NCI-H748 (cell line): ENCODE results near the gene TLCD5.

ENCODE experiments used
- DNase-seq: peaks from one replicate; lab custom pipeline; 2025; ENCODE audit not compliant: unreplicated experiment; lab: John Stamatoyannopoulos, UW

TLCD5 gene

DNA sequence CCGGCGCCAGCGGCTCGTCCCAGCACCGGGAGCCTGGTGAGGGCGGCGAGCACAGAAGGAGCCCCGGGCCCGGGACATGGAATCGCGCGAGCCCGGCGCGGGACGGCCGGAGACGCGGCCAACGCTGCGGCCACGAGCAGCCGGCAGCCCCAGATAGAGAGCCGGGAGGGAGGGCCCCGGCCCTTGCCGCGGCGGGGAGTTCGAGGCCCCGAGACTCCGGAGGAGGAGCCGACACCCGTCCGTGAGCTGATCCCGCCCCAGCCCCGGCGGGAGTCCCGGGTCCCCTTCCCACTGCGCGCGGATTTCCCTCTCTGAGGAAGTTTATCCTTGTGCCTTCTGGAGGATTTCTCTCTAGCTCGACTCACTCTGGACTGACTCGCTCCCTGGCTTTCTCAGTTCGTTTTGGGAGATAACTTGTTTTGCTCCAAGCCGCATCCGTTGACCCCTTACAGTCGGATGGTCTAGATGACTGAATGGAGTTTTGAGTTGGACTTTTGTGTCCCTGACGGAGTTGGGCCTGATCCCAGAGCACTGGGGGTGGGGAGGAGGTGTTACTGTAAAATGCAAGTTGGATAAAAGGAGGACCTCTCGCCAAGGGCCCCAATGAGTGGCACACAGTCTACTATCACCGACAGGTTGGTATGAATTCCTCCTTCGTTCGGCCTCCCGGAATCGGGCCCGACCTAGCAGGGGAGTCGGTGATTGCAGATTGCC, 11.7 kb downstream of the TLCD5 start:
- DNase-seq, result peak; percentile 42

DNA sequence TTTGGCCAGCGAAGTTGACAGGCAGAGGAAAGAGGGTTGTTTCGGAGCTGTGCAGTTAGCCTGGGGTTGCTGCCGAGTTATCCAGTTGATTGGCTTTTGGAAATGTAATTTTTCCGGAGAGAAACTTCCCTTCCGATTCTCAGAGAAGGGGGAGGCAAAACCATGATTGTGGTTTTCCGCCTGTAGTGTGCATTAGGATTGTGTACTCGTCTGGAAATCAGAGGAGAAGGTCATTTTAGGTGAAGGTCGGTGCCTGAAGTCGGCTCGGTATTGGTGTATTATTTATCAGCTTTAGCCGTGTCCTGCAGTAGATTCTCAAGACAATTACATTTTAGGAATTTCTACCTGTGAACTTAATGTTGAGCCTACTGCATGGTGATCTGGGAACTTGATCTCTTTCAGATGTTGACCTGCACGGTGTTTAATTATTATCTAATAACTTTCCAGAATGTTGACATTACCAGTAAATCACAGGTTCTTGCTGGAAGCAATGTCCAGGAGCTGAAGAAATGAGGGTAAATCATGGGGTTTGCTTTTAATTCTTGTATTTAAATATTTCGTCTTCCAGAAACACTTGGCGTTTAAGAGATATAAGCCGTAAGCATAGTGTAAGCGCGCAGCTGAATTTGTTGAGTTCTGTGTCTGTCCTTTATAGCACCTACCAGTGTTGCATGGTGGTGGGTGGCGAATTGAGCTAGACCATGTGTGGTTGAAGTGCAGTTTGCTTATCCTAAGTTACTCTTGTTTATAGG, 12.4 kb downstream of the TLCD5 start:
- DNase-seq, result peak; percentile 24

DNA sequence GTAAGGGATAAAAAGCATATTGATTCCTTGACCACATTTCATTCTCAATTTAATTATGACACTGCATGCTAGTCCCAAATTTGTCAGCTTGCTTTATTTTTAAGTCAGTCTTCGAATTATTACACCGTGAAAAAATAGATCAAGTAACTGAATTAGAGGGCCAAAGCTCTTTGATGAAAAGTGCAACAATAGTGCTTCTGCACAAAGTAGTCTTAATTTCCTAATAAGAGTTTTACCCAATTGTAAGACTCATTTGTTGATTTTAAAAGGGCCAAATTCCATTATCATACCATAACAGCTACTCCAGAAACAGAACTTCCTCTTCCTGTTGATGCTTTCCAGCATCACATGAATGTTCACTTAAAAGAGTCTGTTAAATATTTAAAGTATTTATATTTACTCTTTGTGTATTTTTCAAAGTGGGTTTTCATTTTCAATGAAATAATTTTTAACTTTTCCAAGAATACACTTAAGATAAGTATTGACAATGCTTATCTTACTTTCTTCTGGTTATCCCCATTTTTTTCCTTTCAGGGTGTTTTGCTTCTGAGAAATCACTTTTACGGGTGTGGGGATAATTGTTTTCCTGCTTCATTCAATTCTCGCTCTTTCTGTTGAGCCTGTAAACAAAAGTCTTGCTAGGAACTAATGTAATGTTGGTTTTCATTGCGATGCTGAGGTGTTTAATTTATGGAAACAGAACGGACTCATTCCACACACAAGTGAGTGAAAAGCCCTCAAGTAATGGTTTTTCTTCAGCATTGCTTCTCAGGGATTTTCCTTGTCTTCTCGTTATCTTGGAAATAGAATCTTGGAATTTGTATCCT, 13.2 kb downstream of the TLCD5 start:
- no peak for DNase-seq

DNA sequence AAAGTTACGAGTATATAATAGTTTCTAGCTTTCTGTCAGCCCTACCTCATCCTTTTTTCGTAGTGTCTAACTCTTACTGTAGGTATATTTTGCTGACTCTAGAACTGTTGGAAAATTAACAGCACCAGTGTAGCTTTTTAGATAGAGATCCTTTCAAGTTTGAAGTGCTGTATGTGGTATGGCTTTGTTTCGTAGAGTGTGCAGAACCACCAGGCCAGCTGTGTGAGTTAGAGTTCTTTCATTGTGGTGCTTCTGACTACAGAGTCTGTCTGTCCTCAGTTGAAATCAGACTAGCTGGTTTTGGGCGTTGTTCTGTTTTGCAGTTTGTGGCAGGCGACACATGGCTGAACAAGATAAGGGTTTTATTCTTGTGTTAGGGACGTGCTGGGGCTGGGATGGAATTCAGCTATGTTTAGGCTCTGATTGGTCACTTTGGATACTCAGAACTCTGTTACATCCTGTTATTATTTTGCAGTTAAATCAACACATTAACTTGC, 14.3 kb downstream of the TLCD5 start:
- no peak for DNase-seq

DNA sequence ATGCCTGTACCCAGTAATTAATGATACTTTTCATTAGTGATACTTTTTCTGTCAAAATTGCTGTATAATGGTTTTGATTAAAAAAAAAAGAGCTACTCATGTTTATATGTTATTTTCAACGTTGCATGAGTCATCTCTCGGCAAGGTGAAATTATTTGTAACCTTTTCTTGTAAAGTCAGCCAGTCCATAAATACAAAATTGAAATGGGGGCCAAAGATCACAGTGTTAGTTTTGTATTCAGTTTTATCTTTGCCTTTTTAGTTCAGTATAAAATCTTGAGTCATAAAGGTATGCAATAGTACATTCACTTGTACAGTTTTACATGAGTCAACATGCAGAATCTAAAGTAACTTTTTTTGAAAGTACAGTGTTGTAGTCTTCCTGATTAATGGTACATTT, 15.4 kb downstream of the TLCD5 start:
- DNase-seq, result no peak

DNA sequence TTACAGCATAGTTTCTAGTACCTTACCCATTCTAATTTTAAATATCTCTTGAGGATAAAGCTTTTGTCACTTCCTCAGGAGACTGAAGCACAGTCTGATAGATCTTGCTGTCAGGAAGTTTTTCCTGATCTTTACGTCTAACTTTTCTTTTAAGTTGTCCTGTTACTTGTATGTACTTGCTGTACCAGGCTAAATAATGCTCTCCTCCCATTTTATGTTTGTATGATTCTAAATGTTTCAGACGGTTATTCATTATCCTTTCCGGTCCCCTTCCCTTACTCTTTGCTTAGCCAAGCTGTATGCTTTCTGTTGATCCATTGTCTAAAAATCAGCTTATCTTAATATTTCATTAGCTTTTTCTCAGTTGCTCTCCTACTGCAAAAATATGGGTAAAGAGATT, 17.1 kb downstream of the TLCD5 start:
- DNase-seq, result no peak

DNA sequence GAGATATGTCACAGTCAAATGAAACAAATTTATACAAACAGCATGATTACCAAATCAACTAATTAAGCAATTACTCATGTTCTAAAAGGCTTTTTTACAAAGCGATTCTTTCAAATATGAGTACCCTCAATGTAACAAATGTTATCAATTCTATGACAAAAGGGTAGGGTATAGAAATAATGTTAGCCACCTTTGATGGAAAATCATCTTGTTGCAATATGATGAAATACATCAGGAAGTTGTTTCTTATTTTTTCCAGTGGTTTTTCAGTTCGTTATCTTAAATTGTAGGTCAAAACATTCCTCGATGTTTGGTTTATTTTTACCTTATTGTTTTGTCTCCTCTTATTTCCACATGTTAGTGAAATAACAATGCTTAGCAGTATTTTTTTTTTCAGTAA, 17.6 kb downstream of the TLCD5 start:
- no peak for DNase-seq

DNA sequence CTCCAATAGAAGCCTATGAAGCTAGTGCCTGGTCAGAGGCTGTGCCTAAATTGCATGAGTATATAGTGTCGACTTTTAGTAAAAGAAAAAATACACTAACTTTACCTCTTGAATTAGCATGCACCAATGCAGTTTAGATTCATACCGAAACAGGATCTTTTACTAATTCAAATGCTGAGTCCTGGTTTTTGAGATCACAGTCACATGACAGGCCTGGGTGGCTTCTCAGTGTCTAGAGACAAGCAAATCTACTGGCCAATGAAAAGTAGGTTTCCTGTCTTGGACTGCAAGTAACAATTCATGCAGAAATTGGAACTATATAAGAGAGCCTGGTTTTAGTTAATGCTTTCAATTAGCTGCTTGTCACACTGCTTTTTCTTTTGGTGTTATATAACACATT, 18.3 kb downstream of the TLCD5 start:
- DNase-seq, result no peak

DNA sequence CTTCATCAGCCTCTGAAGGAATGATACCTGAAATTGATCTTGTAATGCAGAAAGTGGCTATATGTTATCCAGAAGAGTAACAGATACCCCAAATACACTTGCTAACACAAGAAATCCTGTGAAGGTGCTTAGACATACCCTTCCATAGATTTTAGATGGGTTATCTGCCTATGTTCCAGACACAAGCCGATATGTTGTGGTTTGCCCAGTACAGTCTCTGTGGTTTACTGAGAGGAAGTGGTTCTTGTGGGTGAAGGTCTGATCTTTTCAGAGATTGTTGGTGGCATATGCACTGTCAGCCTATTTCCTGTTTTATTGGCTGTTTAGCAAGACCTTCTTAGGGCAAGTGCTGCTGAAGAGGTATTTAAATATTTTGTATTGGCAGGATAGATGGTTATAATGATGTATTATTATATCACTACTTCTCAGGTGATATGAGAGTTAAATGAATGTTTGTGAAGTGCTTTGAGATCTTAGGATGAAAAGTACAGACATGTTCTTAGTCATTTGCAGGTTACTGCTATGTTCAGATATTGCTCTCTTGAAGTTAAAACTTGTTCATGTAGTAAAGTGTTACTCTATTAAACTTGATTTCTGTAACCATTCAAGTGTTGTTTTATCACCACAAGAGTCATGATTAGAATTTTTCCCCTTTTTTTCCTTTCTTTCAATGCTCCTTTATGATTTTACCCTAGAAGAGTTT, 19.4 kb downstream of the TLCD5 start:
- DNase-seq, result no peak

DNA sequence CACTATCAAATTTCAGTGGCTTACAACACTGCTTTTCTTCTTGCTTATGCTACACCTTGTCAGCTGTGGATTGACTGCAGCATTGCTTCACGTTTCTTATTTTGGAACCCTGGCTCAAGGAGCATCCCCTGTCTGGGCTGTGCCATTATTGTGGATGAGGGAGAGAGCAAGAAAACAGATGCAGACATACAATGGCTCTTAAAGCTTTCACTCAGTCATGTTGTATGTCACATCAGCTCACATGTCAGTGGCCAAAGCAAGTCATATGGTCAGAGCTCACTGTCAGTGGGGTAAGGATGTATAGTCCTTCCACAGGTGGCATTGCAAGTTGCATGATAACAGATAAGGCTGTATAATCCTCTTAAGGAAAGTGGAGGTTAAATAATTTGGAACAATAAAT, 21.1 kb downstream of the TLCD5 start:
- no peak for DNase-seq

DNA sequence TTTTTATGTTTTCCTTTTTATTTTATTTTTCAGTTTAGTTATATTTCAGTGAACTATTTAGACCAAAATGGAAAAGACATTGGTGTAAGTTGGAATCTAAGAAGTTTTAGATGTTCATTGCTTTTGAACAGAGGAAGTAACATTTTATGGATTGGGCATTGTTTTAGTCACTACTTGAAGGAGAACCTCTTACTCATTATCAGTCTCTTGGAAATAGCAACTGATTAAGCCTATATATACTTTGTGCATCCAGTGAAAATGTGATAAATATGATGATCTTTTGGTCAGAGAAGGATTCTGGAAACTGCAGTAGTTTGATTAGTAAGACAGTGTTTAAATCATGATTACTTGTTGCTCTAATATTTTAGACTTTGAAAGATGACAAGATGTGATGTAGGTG, 25.5 kb downstream of the TLCD5 start:
- no peak for DNase-seq

DNA sequence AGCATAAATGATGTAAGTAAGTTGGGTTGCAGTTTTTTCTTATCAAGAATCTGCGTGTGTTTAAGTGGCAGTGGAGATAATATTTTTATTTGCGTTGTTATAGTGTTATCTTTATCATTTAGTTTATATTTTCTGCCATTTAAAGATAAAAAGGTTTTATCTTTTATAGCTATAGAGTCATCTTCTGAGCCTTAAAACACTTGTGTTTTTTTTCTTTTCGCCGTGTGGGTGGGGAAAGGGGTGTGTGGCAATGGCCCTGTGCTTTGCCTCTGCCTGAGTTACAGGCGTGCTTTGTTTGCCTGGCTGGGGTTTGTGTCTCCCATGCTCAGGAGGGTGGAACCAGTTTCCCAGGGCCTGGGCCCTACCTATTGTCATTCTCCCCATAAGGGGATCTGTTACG, 27.3 kb downstream of the TLCD5 start:
- no peak for DNase-seq

DNA sequence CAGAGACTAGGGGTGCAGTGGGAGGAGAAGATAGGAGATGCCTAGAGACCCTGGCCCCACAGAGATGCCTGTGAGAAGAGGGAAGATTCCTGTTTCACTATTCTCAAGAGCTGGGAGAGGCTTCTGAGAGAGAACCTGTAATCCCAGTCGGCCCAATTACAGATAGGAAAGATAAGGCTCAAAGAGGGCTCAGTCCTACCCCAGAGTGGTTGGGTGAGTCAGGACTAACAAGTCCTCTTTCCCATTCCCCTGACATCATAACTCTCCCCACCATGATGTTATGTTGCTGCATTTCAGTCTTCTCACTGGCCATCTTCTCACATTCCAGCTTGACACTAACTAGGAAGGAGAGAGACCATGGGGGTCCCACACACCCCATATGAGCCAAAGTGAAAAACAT, 29.0 kb downstream of the TLCD5 start:
- DNase-seq, result no peak

DNA sequence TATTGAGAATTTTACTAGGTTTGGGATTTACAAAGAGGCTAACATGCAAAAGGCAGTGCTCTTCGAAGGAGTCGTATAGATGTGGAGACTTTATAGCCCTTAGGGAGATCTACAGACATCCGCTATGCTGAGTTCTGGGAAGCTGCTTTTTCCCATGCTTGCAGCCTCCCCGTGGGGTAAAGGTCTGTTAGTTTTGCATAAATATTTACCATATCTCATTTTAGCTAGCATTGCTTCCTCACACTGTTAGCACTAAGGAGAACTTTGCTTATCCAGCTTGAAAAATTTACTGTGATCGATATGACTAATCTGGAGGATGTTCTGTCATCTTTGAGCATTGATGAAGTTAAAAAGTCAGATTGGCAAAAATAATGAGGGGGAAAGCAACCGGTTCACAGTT, 29.7 kb downstream of the TLCD5 start:
- DNase-seq, result no peak

DNA sequence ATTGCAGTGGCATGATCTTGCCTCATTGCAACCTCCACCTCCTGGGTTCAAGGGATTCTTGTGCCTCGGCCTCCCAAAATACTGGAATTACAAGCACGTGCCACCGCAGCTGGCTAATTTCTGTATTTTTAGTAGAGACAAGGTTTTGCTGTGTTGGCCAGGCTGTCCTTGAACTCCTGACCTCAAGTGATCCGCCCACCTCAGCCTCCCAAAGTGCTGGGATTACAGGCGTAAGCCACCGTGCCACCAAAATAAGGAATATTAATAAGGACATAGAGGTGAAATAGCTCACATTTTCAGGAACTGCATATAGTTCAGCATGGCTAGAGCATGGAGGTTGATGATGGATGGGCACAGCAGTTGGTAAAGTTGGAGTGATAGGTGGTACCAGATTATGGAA, 32.5 kb downstream of the TLCD5 start:
- no peak for DNase-seq

DNA sequence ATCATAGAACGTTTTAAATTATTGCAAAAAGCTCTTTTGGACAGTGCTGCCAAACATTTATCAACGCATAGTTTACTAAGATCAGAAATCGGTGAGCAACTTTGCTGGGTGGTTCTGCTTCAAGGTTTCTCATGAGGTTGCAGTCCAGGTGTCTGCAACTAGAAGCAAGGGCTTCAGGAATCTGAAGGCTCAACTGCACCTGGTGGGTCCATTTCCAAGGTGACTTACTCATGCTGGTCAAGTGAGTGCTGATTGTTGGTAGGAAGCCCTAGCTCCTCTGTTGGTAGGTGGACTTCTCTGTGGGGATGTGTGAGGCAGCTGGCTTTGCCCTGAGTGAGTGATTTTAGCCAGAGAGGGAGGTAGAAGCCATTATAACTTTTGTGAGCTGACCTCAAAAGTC, 33.6 kb downstream of the TLCD5 start:
- no peak for DNase-seq

DNA sequence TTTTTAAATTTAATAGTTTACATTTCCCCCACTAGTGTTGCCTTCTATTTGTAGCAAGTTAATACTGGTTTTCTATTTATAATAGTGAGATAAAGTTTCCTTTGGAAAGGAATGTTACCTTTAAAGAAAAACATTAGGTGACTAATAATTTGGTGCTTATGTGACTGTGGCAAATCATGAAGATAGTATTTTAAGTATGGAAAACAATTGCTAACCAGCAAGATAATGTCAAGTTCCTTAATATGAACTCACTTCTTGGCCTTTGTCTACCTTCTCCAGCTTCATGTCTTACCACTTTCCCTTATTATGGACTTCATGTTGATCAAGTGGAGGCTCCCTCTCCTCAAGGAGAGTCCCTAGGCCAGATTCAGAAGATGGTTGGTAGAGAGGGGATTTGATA, 38.3 kb downstream of the TLCD5 start:
- DNase-seq, result no peak

DNA sequence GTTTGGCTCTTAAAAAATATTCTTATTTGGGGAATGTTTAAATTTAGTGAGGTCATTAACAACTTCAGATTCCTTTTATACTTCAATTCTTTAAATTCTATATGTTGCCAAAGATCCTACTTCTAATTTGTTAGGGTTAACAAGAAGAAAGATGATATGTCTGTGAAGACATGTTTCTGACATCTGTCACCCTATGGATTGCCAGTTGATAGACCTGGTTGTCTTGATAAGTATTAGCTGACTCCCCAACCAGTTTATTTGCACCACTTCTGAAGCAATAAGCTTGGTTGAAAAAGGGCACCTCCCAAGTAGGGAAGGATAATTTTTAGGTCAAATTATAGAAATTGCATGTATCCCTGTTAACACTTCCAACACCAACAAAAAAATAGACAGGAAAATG, 40.4 kb downstream of the TLCD5 start:
- DNase-seq, result no peak

DNA sequence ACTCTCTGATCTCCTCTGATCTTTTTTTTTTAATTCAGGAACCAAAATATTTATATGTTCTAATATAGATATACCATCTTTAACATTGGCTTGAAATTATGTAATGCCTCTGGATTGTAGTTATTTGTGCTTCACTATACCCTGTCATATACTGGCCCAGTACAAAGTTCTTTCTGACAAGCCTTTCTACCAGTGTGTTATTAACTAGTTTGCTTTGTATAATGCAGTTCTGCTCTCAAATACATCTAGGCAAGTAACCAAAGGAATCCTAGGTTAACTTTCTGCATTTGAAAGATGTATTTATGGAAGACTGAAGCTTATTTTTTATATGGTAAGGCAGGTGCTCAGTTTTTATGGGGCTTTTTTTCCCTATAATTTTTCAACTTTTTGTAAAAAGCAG, 47.2 kb downstream of the TLCD5 start:
- no peak for DNase-seq

DNA sequence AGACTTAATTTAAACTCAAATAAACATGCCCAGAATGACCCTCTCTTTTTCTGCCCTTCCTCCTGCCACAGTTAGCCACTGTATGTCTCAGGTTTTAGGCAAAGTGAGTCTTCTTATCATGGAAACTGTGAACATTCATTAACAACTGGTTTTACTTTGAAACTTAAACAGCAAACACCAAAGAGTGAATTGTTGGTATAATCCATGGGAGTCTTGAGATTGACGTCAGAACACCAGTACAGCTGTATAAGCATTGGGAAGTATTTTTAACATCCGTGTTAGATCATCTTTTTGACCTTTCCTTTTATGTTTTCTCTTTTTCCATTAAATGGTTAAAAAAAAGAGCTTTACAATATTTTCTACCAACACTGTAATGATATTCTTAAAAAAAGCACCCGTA, 50.0 kb downstream of the TLCD5 start:
- DNase-seq, result no peak

DNA sequence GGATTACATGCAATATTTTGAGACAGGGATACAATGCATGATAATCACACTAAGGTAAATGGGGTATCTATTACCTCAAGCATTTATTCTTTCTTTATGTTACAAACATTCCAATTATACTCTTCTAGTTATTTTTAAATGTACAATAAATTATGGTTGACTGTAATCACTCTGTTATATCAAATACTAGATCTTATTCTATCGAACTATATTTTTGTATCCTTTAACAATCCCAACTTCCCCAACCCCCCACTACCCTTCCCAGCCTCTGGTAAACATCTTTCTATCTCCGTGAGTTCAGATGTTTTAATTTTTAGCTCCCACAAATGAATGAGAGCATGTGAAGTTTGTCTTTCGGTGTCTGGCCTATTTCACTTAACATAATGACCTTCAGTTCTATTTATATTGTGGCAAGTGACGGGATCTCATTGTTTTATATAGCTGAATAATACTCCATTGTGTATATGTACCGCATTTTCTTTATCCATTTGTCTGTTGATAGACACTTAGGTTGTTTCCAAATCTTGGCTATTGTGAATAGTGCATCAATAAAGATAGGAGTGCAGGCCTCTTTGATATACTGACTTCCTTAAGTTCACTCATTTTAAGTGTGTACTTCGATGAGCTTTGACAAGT, 51.6 kb downstream of the TLCD5 start:
- DNase-seq, result no peak
